Right lobe of liver (tissue), 6 donors: ENCODE measurements around the gene ARHGAP22. TPM values are rescaled to one million over a fixed set of nuclear protein-coding genes. Genes with fewer than 3 reads are reported as not detected.

ENCODE experiments used
- ATAC-seq, 4 donors: fragments of 200-7000 bp; cut with Tn5 transposase; one replicate each; pipeline ENCODE4 v1.9.1; 2020; ENCODE audit warnings: mild to moderate bottlenecking in 4 of 4, moderate library complexity in 4 of 4
- DNase-seq, 3 donors: peaks; one replicate each; pipeline ENCODE4 v3.0.0-alpha.2; 2020
- H3K27ac ChIP-seq, 3 donors: fragments of 200-600 bp; one replicate each; pipeline ENCODE4 v1.8.0; 2022
- H3K27me3 ChIP-seq, 2 donors: fragments of 200-600 bp; one replicate each; pipeline ENCODE4 v1.8.0; 2022
- H3K36me3 ChIP-seq, 4 donors: fragments of 200-600 bp; sonication (generic) in 1 of 4; one replicate each; pipeline versions ENCODE4 v1.5.1 to v1.8.0; 2017 to 2022; ENCODE audit warnings: control low read depth in 1 of 4
- H3K4me1 ChIP-seq, 4 donors: fragments of 200-600 bp; sonication (generic) in 1 of 4; one replicate each; pipeline versions ENCODE4 v1.5.1 to v1.8.0; 2017 to 2022; ENCODE audit warnings: control low read depth in 1 of 4
- H3K4me3 ChIP-seq, 3 donors: fragments of 200-600 bp; one replicate each; pipeline ENCODE4 v1.8.0; 2022
- H3K9me3 ChIP-seq, 4 donors: fragments of 200-600 bp; sonication (generic) in 1 of 4; one replicate each; pipeline versions ENCODE4 v1.5.1 to v1.8.0; 2017 to 2022; ENCODE audit warnings: control low read depth in 1 of 4
- POLR2A ChIP-seq: fragments of 450-650 bp; IDR thresholded peaks from one replicate; pipeline ENCODE4 v1.6.1; 2017; ENCODE audit warnings: antibody characterized with exemption, mild to moderate bottlenecking
- WGBS: methylation state at CpG from one replicate; pipeline ENCODE4 v1.1.6; 2018; ENCODE audit warnings: low coverage, low lambda C conversion rate; ENCODE audit not compliant: insufficient coverage; ENCODE audit errors: missing lambda C conversion rate; 5-methylcytosine and 5-hydroxymethylcytosine counted together
- intact Hi-C, 2 donors: fragments of 100-400 bp; cut with DNase I; formaldehyde crosslinking; loops; one replicate each; pipeline versions ENCODE4 v1.11.2 to v1.14.1; 2022
- total RNA-seq, 6 experiments: library from RNA; depleted of rRNA in 2 of 6; stranded (reverse); fragments of >200 nt in 2 of 6; fragmentation: NEBNext Ultra II Directional in 3 of 6; extraction: Animal tissue kit (Norgen Biotek cat#: 25700) in 3 of 6; gene quantifications; one replicate each; pipeline versions ENCODE4 v1.1.0 to v1.2.4, GENCODE V29; 2016 to 2023
- TF ChIP-seq, protein P1 (sequence below), 4 donors: fragments of 200-600 bp in 3 of 4; fragments of 450-650 bp in 1 of 4; IDR thresholded peaks; one replicate each; pipeline versions ENCODE4 v1.5.1 to v1.8.0; 2016 to 2022; ENCODE audit warnings: antibody characterized with exemption in 4 of 4, mild to moderate bottlenecking in 2 of 4
- donor health status: DM: no; HTN: yes; CAD: no.
- donor health status: DM: no; HTN: no; CAD: no.
- donor health status: DM: no; HTN: no; CAD: no.
- donor health status: DM: no; HTN: yes; CAD: no.
- donor health status: DM: no; HTN: yes; CAD: no.

The ARHGAP22 gene
- total RNA-seq, 6 experiments from 2014 or later: 0.22 to 3.6 (median 0.64) TPM

DNA sequence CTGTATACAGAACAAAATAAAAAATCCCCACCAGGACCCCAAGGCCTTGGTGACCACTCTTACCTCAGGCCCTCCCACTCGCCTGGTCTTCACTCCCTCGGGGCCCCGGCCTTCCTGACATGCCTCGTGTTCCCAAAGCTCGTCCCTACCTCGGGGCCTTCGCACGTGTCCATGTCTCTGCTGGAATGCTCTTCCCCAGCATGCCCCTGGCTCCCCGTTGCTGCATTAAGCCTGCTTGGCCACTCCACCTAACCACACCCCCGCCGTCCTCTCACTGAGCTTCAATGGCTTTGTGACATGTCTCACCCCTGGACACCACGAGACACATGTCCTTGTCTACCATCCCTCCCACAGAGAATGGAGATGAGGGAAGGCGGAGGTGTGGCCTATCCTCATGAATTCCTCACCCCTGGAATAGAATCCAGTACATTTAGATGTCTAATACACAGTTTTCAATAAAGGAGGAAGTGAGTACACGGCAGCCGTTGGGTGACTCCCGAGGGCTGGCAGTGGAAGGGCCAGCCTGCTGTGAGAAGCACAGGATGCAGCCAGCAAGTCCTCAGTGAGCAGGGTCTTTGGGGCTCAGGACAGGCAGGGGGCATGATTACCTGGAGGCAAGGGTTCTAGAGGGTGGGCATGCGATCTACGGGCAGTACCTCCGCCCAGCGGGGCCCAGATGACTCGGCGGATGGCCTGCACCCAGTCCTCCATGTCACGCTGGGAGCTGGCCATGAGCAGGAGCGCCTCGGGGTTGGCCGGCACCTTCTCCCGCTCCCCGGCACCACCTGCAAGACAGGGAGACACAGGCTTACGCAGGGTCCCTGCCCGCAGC lies 125.7 kb downstream of the ARHGAP22 start:
- WGBS: 85% methylated on average over 15 of the region's 30 CpGs
- Histone ChIP-seq H3K27ac (no peak overlapping the region), H3K36me3 (no peaks in the 10 kb centered on the region), H3K9me3 (no peaks in the 10 kb centered on the region), H3K4me1 (no peaks in the 10 kb centered on the region), H3K4me3 (no peak overlapping the region), H3K27me3 (no peaks in the 10 kb centered on the region)
- peak in 1 of 4 donors; percentile 26 for ATAC-seq
- DNase-seq: peak in 1 of 3 donors; percentile 29
- intact Hi-C loops: no loop called here
- TF ChIP-seq, protein P1, sequence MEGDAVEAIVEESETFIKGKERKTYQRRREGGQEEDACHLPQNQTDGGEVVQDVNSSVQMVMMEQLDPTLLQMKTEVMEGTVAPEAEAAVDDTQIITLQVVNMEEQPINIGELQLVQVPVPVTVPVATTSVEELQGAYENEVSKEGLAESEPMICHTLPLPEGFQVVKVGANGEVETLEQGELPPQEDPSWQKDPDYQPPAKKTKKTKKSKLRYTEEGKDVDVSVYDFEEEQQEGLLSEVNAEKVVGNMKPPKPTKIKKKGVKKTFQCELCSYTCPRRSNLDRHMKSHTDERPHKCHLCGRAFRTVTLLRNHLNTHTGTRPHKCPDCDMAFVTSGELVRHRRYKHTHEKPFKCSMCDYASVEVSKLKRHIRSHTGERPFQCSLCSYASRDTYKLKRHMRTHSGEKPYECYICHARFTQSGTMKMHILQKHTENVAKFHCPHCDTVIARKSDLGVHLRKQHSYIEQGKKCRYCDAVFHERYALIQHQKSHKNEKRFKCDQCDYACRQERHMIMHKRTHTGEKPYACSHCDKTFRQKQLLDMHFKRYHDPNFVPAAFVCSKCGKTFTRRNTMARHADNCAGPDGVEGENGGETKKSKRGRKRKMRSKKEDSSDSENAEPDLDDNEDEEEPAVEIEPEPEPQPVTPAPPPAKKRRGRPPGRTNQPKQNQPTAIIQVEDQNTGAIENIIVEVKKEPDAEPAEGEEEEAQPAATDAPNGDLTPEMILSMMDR (IDR thresholded peaks at IDR 0.05): no peak
- TF ChIP-seq POLR2A: no peak

- Histone ChIP-seq H3K36me3 (no peaks in the 10 kb centered on the region), H3K27me3 (no peaks in the 10 kb centered on the region), H3K4me1 (no peaks in the 10 kb centered on the region), H3K9me3 (no peaks in the 10 kb centered on the region), H3K27ac (no peak overlapping the region), H3K4me3 (no peak overlapping the region)
- intact Hi-C loops: no loop called here
- ATAC-seq (peak in 1 of 4 donors; percentile 9), DNase-seq (no peak)
- no peak for TF ChIP-seq POLR2A
- TF ChIP-seq, protein P1 (IDR thresholded peaks at IDR 0.05): no peak
- no CpG with 5 or more reads among the region's 5 CpGs for WGBS
Observed at GRCh38 chr10:48478469-48478868, 126.4 kb downstream of the ARHGAP22 start.

DNA sequence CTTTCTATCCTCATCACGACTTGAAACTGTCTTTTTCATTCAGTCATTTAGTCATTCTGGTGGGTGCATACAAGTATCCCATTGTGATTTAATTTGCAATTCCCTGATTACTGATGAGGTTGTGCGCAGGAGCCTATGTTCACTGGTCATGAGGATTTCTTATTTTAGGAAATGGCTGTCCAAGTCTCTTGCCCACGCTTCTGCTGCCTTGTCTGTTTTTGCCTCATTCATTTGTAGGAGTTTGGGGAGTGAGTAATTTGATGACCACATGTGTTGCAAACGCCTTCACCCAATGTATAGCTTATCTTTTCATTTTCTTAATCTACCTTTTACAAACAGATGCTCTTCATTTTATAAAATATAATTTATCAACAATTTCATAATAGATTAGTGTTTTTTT lies 127.3 kb downstream of the ARHGAP22 start:
- H3K4me3 ChIP-seq: no peak overlapping the region
- no peak for TF ChIP-seq POLR2A
- TF ChIP-seq, protein P1 (IDR thresholded peaks at IDR 0.05): no peak
- WGBS: 58% methylated on average over 3 of the region's 4 CpGs

DNA sequence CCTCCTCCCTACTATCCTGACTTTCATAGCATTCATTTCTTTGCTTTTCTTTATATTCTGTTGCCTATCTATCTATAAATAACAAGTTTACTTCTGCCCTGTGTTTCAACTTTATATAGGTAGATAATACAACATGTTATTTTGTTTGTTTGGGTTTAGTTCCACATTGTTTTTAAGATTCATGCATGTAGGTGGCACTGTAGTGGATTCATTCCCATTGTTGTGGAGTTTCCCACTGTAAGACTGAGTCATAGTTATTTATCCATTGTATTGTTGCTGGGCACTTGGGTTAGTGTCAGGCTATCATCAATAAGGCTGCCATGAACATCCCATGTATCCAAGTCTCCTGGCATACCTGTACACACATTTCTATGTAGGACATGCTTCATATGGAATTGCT lies 127.7 kb downstream of the ARHGAP22 start:
- Histone ChIP-seq H3K9me3 (no peaks in the 10 kb centered on the region), H3K4me3 (no peak overlapping the region), H3K36me3 (no peaks in the 10 kb centered on the region), H3K4me1 (no peaks in the 10 kb centered on the region), H3K27ac (no peak overlapping the region), H3K27me3 (no peaks in the 10 kb centered on the region)
- TF ChIP-seq, protein P1 (IDR thresholded peaks at IDR 0.05): no peak
- no peak for TF ChIP-seq POLR2A
- intact Hi-C loops: no loop called here
- DNase-seq (no peak), ATAC-seq (no peak)

More for the DNA sequence above, 127.3 kb downstream of the ARHGAP22 start:
- DNase-seq: no peak
- no peak for ATAC-seq
- H3K27ac ChIP-seq: no peak overlapping the region
- no peaks in the 10 kb centered on the region for H3K9me3 ChIP-seq
- no peaks in the 10 kb centered on the region for H3K36me3 ChIP-seq
- no peaks in the 10 kb centered on the region for H3K4me1 ChIP-seq
- intact Hi-C loops: no loop called here
- H3K27me3 ChIP-seq: no peaks in the 10 kb centered on the region
